Measurements from ENCODE around the gene ITGA5.
"Not testable (repeated sequence)": the region's sequence is repeated elsewhere in the genome, so short reads cannot be mapped to it uniquely, and the experiment has no call there.

ITGA5 gene

DNA sequence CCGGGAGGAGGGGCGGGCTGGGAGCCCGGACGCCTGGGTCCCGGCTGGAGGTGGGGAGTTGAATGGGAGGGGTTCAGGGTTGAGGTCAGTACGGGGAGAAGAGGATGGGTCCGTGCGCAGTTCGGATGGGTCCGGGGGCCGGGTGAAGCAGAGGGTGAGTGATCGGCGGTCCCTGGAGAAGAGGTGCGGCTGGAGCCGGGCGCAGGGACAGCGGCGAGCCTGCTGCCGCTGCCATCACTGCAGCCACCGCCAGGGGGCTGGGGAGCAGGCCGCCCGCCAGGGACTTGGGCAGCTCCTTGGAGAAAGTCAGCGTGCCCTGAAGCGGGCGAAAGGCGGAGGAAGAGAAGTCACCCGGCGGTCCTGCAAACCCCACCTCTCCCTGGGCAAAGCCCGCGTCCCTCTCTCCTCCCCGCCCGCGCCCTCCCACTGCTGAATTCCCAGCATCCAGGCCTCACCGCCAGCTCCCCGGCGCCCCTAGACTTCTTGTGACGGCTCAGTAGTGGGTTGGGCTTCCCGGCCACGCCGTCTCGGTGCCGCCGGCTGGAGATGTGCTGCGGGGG, 48.8 kb downstream of the ITGA5 start:
- peak; percentile 91 for DNase-seq (ENCODE audit: low spot score)

DNA sequence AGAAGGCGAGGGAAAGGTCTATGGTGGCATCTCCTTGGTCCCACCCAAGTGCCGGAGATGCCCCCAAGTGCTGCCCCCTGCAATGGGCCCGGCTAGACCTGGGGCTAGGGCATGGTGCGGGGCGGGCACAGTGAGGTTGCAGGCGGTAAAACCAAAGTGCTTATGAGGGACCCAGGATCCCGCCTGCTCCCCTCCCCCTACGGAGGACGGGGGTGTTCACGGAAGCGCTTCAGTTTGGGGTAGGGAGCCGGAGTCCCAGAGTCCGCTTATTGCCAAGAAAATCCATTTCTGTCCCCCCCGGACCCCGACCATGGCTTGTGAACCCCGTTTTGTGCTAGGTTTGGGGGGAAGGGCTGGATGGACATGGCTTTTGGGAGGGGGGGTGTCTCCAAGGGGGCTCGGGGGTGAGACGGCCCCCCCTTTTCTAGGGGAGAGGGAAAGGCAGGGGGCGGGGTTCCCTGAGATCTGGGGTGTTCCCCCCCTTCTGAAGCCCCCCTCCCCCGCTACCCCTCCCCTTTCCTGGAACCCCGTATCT, 49.4 kb downstream of the ITGA5 start:
- DNase-seq (ENCODE audit: low spot score): no peak

GRCh38 chr12:54368709-54369596, 50.1 kb downstream of the ITGA5 start:
- peak; percentile 91 for DNase-seq (ENCODE audit: low spot score)

- DNase-seq (ENCODE audit: low spot score): no peak
Observed at GRCh38 chr12:54368025-54368708, 50.9 kb downstream of the ITGA5 start.

GRCh38 chr12:54364413-54364812, 54.7 kb downstream of the ITGA5 start, which contains the start of gene GPR84:
GPR84 (minus strand) TSS chr12:54364486; CDS start chr12:54363851, 635 bp downstream.
- DNase-seq (ENCODE audit: low spot score): no peak

GRCh38 chr12:54363618-54364017, 55.4 kb downstream of the ITGA5 start:
- no peak for DNase-seq (ENCODE audit: low spot score)

- no peak for DNase-seq (ENCODE audit: low spot score)
Observed at GRCh38 chr12:54363047-54363446, 56.0 kb downstream of the ITGA5 start.

- DNase-seq (ENCODE audit: low spot score): peak; percentile 67
Observed at GRCh38 chr12:54360717-54361456, 58.2 kb downstream of the ITGA5 start.

DNA sequence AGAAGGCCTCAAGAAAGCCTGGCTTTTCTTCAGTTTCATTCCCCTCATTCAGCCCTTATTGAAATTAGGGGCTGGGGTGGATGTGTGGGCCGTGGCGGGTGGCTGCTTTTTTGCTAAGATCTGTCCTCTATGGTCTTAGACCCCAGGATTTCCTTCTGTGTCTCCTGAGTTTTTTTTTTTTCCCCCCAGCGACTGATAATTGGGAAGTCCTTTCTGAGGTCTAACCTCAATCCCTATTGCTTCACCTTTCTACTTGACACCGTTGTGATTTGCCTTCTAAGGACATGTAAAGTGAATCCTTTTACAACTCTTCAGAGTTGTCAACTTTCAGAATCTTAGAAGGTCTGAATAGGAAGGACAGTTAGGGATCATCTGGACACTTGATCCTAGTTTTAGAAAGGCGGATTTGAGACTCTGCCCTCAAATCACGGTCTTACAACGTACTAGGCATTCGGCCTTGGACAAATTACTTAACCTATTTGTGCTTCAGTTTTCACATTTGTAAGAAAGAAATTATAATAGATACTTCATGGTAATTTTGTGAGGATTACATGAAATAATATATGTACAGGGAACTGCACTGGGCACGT, 59.2 kb downstream of the ITGA5 start:
- DNase-seq (ENCODE audit: low spot score): no peak

DNA sequence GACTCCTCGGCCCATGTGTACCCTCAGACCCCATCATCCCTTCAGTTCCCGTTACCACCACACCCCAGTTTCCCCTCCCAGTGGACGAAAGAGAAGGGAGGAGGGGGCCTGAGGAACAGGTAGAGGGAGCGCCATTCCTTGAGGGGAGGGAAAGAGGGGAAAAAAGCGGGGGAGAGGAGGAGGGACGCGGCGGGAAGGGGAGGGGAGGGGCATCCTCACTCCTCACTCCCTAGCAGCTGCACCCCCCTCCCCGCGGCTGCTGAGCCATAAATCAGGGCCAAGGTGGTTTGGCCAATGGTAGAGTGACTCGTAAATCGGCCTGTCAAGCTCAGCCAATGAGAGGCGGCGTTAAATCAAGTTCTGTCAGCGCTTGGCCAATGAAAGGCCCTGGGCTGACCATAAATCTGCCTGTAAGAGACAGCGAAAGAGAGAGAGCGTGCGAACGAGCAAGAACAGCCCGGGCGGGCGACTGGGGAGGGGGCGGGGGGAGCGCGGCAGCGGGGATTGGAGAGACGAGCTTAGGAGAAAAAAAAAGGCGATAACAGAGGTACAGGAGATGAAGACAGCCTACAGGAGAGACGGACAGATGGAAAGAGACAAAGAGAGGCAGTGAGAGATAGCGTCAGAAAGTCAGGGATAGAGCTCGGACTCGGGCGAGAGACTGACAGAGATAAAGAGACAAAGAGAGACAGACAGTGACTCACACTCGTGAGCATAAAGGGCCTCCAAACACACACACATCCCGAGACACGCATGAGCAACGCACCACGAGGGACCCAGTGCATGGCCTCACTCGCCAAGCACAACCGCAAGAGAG, 59.9 kb downstream of the ITGA5 start:
- DNase-seq (ENCODE audit: low spot score): peak; percentile 100

DNA sequence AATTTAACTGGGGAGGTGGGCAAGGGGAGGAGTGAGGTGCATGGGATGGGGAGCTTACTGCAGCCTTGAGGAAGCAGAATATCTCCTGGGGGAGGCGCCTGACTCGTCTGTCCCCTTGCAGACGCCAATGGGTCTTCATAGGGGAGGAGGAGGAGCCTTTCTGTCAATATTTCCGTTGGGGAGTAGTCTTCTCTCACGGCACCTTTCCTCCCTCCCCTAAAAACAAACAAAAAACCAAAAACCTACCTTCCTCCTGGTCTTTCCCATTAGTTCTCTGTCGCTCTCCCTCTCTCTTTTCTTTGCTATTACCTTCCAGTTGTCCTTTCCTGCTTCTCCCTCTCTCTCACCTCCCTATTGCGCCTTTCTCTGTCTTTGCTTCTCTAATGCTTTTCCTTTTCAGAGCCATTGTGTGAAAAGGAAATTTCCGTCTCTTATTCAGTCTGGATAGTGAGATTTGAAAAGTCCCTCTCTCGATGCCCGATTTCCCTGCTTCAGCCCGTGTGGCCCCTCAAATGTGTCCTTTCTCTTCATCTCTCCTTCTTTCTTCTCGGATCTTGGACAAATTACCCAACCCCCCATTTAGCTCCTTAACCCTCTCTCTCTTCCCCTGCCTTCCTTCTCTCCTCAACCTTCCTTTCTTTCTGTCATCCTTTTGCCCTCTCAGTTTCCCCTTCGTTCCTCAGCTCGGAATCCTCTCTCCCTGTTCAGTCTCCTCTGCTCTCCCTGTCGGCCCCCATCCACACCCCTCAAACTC, 60.7 kb downstream of the ITGA5 start:
- no peak for DNase-seq (ENCODE audit: low spot score)

GRCh38 chr12:54357506-54358190, 61.4 kb downstream of the ITGA5 start:
- no peak for DNase-seq (ENCODE audit: low spot score)

- DNase-seq (ENCODE audit: low spot score): no peak
Observed at GRCh38 chr12:54356951-54357356, 62.1 kb downstream of the ITGA5 start.

DNA sequence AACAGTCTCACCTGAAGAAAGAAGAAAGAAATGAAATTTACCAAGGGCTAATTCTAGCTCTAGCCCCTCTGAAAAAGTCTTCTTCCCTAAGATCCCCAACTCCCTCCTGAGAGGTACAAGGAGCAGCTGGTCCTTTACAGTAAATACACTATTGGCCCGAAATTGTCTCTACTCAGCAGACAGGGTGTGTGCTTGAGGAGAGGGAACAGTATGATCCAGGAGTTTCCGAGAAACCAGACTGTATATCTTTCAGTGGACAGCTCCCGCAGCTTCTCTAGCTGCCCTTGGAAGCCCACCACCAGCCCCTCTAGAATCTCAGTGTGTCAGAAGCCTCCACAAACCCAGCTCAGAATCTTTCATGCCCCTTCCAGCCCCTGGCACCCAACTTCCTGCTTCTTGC, 62.8 kb downstream of the ITGA5 start:
- no peak for DNase-seq (ENCODE audit: low spot score)

DNA sequence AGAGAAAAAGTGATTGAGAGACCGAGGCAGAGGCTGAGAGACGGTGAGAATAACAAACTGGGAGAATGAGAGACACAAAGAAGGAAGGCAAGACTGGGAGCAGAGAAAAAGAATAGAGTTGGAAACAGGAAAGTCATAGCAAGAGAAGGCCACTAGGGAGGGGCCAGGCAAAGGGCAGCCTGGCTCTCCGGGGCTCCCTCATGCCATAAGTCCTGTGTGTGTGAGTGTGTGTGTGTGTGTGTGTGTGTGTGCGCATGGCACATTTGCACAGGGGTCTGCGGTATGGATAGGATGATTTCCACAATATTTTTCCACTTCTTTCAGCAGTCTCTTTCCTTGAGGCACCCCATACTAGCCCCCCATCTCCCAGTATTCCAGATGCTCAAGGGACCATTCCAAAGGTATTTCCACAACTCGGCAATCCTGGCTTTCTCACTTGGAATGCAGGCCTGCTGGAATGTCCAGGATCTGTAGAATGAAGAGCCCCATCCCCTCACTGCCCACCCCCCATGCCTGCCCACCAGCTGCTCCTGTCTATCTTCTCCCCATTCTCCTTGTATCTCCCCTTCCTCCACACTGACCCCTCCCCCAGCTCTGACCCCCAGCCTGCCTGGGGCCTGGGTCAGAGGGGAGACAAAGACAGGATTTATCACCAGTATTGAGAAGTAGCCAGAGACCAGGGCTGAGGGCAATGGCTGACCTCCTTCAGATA, 63.8 kb downstream of the ITGA5 start:
- no peak for DNase-seq (ENCODE audit: low spot score)

DNA sequence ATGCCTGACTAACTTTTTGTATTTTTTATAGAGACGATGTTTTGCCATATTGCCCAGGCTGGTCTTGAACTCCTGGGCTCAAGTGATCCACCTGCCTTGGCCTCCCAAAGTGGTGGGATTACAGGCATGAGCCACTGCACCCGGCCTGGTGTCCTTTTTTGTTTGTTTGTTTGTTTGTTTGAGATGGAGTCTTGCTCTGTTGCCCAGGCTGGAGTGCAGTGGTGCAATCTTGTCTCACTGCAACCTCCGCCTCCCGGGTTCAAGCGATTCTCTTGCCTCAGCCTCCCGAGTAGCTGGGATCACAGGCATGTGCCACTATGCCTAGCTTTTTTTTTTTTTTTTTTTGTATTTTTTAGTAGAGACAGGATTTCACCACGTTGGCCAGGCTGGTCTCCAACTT, 64.8 kb downstream of the ITGA5 start:
- DNase-seq (ENCODE audit: low spot score): not testable (repeated sequence)

DNA sequence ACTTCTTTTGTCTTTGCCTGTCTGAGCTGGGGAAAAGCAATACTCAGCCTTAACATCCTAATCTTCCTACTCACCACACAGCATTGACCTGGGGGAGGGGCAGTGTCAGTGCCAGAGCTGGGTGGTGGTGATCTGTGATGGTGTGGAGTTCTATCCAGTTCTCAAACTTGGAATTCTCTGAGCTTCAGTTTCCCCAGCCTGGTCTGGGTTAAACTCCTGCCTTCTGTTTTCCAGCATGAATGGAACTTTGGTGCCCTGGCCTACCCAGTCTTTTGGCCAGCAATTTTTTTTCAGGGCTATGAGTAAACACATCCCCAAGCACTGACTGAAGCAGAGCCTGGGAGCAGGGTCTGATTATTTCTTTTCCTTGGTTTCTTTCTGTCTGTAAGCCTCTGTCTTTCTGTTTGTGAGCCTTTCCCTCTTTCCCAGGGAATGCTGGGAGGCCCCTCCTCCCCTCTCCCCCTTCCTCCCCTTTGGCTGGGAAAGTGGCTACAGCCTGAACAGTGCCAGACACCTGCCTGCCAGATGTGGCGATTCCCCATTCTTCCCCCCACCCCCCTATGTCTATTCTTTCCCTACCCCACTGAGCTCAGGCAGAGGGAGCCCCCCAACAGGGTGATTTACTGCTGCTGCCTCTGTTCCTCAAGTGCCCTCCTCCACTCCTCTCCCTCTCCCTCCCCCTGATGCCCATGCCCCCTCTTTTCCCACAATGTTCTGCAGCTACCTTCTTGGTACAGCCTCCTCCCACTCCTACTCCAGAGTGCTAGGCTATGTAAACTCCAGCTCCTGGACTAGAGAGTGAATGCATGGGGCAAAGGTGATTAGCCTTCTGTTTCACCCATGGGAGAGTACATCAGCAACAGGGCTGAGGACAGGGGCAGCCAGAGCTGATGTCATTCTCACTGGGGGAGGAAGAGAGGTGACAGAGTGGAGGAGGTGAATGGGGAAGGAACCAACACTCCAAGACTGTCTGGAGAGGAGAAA, 65.9 kb downstream of the ITGA5 start:
- no peak for DNase-seq (ENCODE audit: low spot score)
